K562 (cell line): ENCODE results near the gene HIVEP3. TPM values are rescaled to one million over a fixed set of nuclear protein-coding genes. Genes with fewer than 3 reads are reported as not detected.

Experiments used
- ATAC-seq: fragments of 200-7000 bp; cut with Tn5 transposase; 3 replicates; pipeline ENCODE4 v1.9.1; 2020; ENCODE audit warnings: moderate library complexity
- BruUV-seq: library from RNA; stranded (reverse); fragments of 400-500 nt; replicated peaks from 2 replicates; lab custom pipeline; 2021; lab: Mats Ljungman, UMichigan
- CTCF ChIA-PET: fragments of 300-600 bp; formaldehyde crosslinking; extraction: SDS; loops from one replicate; lab custom pipeline; 2021; ENCODE audit warnings: low intra/inter-chr PET ratio; lab: Yijun Ruan, JAX
- POLR2A ChIA-PET: fragments of 300-600, 350-650 bp; sonication (Branson Sonifier 250); formaldehyde crosslinking; extraction: SDS; loops from one replicate; lab custom pipeline; 2021; ENCODE audit warnings: antibody characterized with exemption, inconsistent platforms; lab: Yijun Ruan, JAX
- DNase-seq, 4 experiments: peaks; one replicate each; pipeline versions ENCODE4 v3.0.0 to v3.0.0-alpha.2; 2011 to 2018; ENCODE audit warnings: low spot score in 3 of 4, mixed read lengths in 3 of 4; ENCODE audit errors: extremely low read depth in 1 of 4
- FAIRE-seq: peaks from 2 replicates; lab custom pipeline; 2011; peaks lifted over from hg19 to GRCh38; lab: Jason Lieb, UNC
- H2AFZ ChIP-seq: 2 replicates; pipeline ENCODE4 v1.6.0; 2011; ENCODE audit warnings: low read depth, low read length, control low read depth, inconsistent platforms
- H3K27ac ChIP-seq: fragments of 200-600 bp; 3 replicates; pipeline ENCODE4 v1.8.0; 2011; ENCODE audit warnings: low read depth, mild to moderate bottlenecking, control low read depth, inconsistent platforms, low read length, moderate library complexity, mixed read lengths; ENCODE audit errors: extremely low read depth
- H3K27me3 ChIP-seq, 2 experiments: fragments of 300-600 bp in 1 of 2; 2 replicates in 1 of 2; 3 replicates in 1 of 2; pipeline versions ENCODE4 v1.6.0 to v1.8.0; 2011; ENCODE audit warnings: inconsistent platforms in 2 of 2, low read length in 2 of 2, mild to moderate bottlenecking in 1 of 2, mixed read lengths in 1 of 2, moderate library complexity in 1 of 2; ENCODE audit not compliant: control insufficient read depth in 2 of 2, insufficient read depth in 2 of 2
- H3K36me3 ChIP-seq: fragments of 300-600 bp; 3 replicates; pipeline ENCODE4 v1.8.0; 2011; ENCODE audit warnings: mild to moderate bottlenecking, low read length, inconsistent platforms; ENCODE audit not compliant: control insufficient read depth, insufficient read depth
- H3K4me1 ChIP-seq, 2 experiments: fragments of 200-600 bp in 1 of 2; replicated peaks in 1 of 2; 2 replicates in 1 of 2; 3 replicates in 1 of 2; pipeline versions ENCODE4 v1.5.1 to v1.8.0; 2011; ENCODE audit warnings: inconsistent platforms in 2 of 2, low read length in 2 of 2, mild to moderate bottlenecking in 1 of 2, mixed read lengths in 1 of 2, moderate library complexity in 1 of 2; ENCODE audit not compliant: control insufficient read depth in 2 of 2, insufficient read depth in 2 of 2
- H3K4me2 ChIP-seq: 2 replicates; pipeline ENCODE4 v1.6.1; 2011; ENCODE audit warnings: low read length, control low read depth, inconsistent platforms, mixed read lengths; ENCODE audit not compliant: insufficient read depth
- H3K4me3 ChIP-seq: fragments of 200-600 bp; sonication (generic), shearing (Covaris generic); 2 replicates; pipeline ENCODE4 v1.5.1; 2016; ENCODE audit warnings: control low read depth, inconsistent platforms
- H3K79me2 ChIP-seq: fragments of 200-600 bp; 3 replicates; pipeline ENCODE4 v1.8.0; 2011; ENCODE audit warnings: low read length, inconsistent platforms; ENCODE audit not compliant: control insufficient read depth, insufficient read depth
- H3K9ac ChIP-seq, 2 experiments: 2 replicates each; pipeline versions ENCODE4 v1.6.0 to v1.6.1; 2011; ENCODE audit warnings: low read depth in 2 of 2, low read length in 2 of 2, control low read depth in 1 of 2, inconsistent platforms in 1 of 2, mild to moderate bottlenecking in 1 of 2, mixed read lengths in 1 of 2; ENCODE audit not compliant: insufficient read depth in 1 of 2
- H3K9me1 ChIP-seq: one replicate; pipeline ENCODE4 v1.6.0; 2011; ENCODE audit warnings: inconsistent platforms, mild to moderate bottlenecking, low read length, moderate library complexity; ENCODE audit not compliant: control insufficient read depth, insufficient read depth
- H3K9me3 ChIP-seq: replicated peaks from 2 replicates; pipeline ENCODE4 v1.5.1; 2011; ENCODE audit warnings: low read depth, low read length, inconsistent platforms; ENCODE audit not compliant: control insufficient read depth, insufficient read depth
- H4K20me1 ChIP-seq: replicated peaks from 2 replicates; pipeline ENCODE4 v1.6.1; 2011; ENCODE audit warnings: low read length, inconsistent platforms, mixed read lengths; ENCODE audit not compliant: control insufficient read depth, insufficient read depth
- BCOR ChIP-seq: fragments of 450-650 bp; IDR thresholded peaks from 2 replicates; pipeline ENCODE4 v1.6.1; 2016
- CREB3L1 ChIP-seq: fragments of 450-650 bp; IDR thresholded peaks from 2 replicates; pipeline ENCODE4 v1.6.1; 2014; ENCODE audit warnings: low read depth, mild to moderate bottlenecking, moderate library complexity, borderline replicate concordance
- CTBP1 ChIP-seq: fragments of 450-650 bp; IDR thresholded peaks from 2 replicates; pipeline ENCODE4 v1.6.1; 2016; ENCODE audit warnings: borderline replicate concordance
- E2F3 ChIP-seq: fragments of 250-450 bp; sonication (Bioruptor Pico); IDR thresholded peaks from 2 replicates; pipeline ENCODE4 v1.4.0; 2020; ENCODE audit warnings: mild to moderate bottlenecking
- ESRRA ChIP-seq: fragments of 450-650 bp; IDR thresholded peaks from 2 replicates; pipeline ENCODE4 v1.6.1; 2014; ENCODE audit warnings: low read depth, mild to moderate bottlenecking, moderate library complexity, borderline replicate concordance
- FOXK2 ChIP-seq, 2 experiments: fragments of 450-650 bp; IDR thresholded peaks in 1 of 2; conservative IDR thresholded peaks in 1 of 2; 2 replicates each; pipeline ENCODE4 v1.6.1; 2016; ENCODE audit warnings: low read depth in 2 of 2, mild to moderate bottlenecking in 1 of 2
- HNRNPUL1 ChIP-seq: fragments of 200-400 bp; formaldehyde crosslinking; IDR thresholded peaks from 2 replicates; pipeline ENCODE4 v1.6.1; 2017; ENCODE audit warnings: low read length
- ILK ChIP-seq: fragments of 450-650 bp; IDR thresholded peaks from 2 replicates; pipeline ENCODE4 v1.6.1; 2016; ENCODE audit warnings: missing genetic modification characterization, low read depth, mild to moderate bottlenecking, missing compliant biosample characterization, moderate library complexity, borderline replicate concordance
- MEIS2 ChIP-seq: fragments of 450-650 bp; IDR thresholded peaks from 2 replicates; pipeline ENCODE4 v1.6.1; 2014; ENCODE audit warnings: mild to moderate bottlenecking; ENCODE audit not compliant: partially characterized antibody
- MYC ChIP-seq, 2 experiments: fragments of 250-450 bp in 1 of 2; sonication (Bioruptor Pico) in 1 of 2; IDR thresholded peaks; 2 replicates each; pipeline versions ENCODE4 v1.5.1 to v1.6.1; 2012 to 2021; ENCODE audit warnings: low read depth in 2 of 2, borderline replicate concordance in 1 of 2, improper control_type of control experiment in 1 of 2, low read length in 1 of 2, mild to moderate bottlenecking in 1 of 2, moderate library complexity in 1 of 2
- POLR3G ChIP-seq: IDR thresholded peaks from 2 replicates; pipeline ENCODE4 v1.6.1; 2011; ENCODE audit not compliant: insufficient read length, insufficient replicate concordance; ENCODE audit errors: extremely low read depth
- SETDB1 ChIP-seq: IDR thresholded peaks from one replicate; pipeline ENCODE4 v1.6.1; 2012; ENCODE audit warnings: low read length, control low read depth, inconsistent platforms
- WHSC1 ChIP-seq: IDR thresholded peaks from one replicate; pipeline ENCODE4 v1.6.1; 2012; ENCODE audit warnings: low read length, control low read depth, inconsistent platforms
- WGBS: fragments of 100-300 bp; shearing (Covaris generic); methylation state at CpG from one replicate; pipeline ENCODE4 v1.1.6; 2016; ENCODE audit warnings: low coverage, mixed read lengths; ENCODE audit not compliant: insufficient coverage; ENCODE audit errors: missing lambda C conversion rate; 5-methylcytosine and 5-hydroxymethylcytosine counted together
- in situ Hi-C: fragments of 300-500 bp; cut with MboI; formaldehyde crosslinking; loops from 4 replicates; pipeline ENCODE4 v1.15.0; 2018; ENCODE audit warnings: inconsistent platforms, mixed read lengths
- intact Hi-C: fragments of 100-400 bp; cut with micrococcal nuclease; formaldehyde crosslinking; loops from 2 replicates; pipeline ENCODE4 v1.14.2; 2022
- polyA plus RNA-seq, 8 experiments: library from polyadenylated mRNA; depleted of rRNA in 4 of 8; stranded (reverse) in 5 of 8; unstranded in 3 of 8; fragments of >200 nt; fragmentation: Nextera tagmentation in 2 of 8; fragmentation: Illumina TruSeq in 1 of 8; extraction: Ambion mirVana in 2 of 8; extraction: Trizol in 1 of 8; gene quantifications; 2 replicates each; pipeline versions ENCODE4 v1.2.1 to v1.2.3, GENCODE V29; 2011 to 2014; ENCODE audit warnings: inconsistent platforms in 1 of 8, missing spikeins in 1 of 8
- total RNA-seq, 7 experiments: library from RNA; depleted of rRNA in 6 of 7; stranded (reverse); fragments of >200 nt in 6 of 7; fragmentation: Illumina TruSeq in 2 of 7; extraction: Trizol in 2 of 7; gene quantifications; 2 replicates each; pipeline versions ENCODE4 v1.2.1 to v1.2.3, GENCODE V29; 2011 to 2021; ENCODE audit warnings: low replicate concordance in 1 of 7
- TF ChIP-seq, protein P1 (sequence below), 3 experiments: IDR thresholded peaks in 2 of 3; conservative IDR thresholded peaks in 1 of 3; 2 replicates each; pipeline ENCODE4 v1.5.1; 2011 to 2012; ENCODE audit warnings: low read length in 3 of 3, mild to moderate bottlenecking in 3 of 3, control low read depth in 2 of 3, improper control_type of control experiment in 1 of 3, inconsistent platforms in 1 of 3, low read depth in 1 of 3, mixed read lengths in 1 of 3, moderate library complexity in 1 of 3; ENCODE audit not compliant: insufficient read depth in 2 of 3
- TF ChIP-seq, protein P2 (sequence below): fragments of 250-450 bp; sonication (Bioruptor Pico); IDR thresholded peaks from 2 replicates; pipeline ENCODE4 v1.8.0; 2021; ENCODE audit warnings: borderline replicate concordance, mild to moderate bottlenecking, moderate library complexity; ENCODE audit not compliant: poor library complexity, severe bottlenecking

Gene HIVEP3
- total and polyA plus RNA-seq, 9 of the 15 experiments (the other 6 are each of a cell fraction or from before 2014, with no cell fraction given) = 0.09 to 0.58 (median 0.34) TPM; not detected in 1

DNA sequence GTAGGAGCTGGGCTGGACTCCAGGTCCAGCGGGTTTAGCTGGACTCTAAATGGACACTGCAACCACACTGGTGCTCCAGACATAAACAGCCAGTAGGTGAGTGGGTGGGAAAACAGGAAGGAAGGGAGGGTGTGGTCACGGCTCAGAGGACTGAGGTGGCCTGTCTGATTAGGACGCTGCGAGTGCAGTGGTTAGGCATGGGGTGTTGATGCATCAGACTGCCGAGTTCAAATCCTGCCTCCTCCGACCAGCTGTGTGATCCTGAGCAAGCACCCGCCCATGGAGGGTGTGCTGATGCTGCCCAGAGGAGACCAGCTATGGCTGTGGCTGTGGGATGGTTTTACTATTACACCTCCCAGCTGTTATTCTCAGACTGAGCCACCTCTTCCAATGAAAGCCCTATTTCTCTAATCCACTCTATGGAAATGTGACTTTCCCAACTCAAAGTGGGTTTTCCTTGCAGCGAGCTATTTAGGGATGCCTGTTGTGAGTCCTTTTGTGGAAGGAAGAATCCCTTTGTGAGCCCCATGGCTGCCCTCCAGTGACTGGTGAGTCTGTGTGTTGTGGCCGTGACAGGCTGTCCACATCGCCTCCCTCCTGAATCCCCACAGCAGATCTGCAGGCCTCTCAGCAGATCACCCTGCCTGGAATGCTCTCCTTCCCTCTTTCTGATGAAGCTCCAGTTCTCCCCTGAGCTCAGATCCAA lies 377.7 kb downstream of the HIVEP3 start (continued):
- peak; percentile 30; the same call in 1 of the 2 replicates for TF ChIP-seq ESRRA
- no peak for TF ChIP-seq POLR3G
- peak; percentile 53; the same call in 1 of the 2 replicates for TF ChIP-seq CTBP1
- peak; percentile 64 to 79 for TF ChIP-seq FOXK2 (conservative IDR thresholded peaks at IDR 0.05 in 1 of 2, IDR thresholded peaks at IDR 0.05 in 1 of 2; ENCODE audit: low read depth in 2 of 2)
- TF ChIP-seq WHSC1 = no peak
- TF ChIP-seq MYC (IDR thresholded peaks at IDR 0.05; ENCODE audit: low read depth, low read length) = 0 out of 2 replicates have a peak, but pooled peaks have one; percentile 31
- no peak for TF ChIP-seq MYC (CRISPR knock-in tag; IDR thresholded peaks at IDR 0.05; ENCODE audit: borderline replicate concordance, low read depth)

DNA sequence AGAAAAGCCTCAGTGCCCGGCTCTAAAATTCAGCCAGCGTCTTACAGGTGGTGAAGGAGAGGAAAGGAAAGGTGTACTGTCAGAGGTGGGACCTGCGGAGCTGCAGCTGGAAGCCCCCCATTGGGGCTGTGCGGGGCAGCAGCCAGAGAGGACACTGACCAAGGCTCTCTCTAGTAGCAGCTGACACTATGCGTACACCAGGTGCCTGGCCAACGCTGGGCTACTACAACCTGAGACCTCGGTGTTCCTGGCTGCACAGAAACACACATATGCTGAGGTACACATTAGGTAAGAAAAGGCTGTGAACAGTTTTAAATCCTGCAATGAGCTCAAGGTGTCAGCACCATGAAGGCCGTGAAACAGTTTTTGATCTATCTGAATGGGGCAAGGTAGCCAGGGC lies 378.7 kb downstream of the HIVEP3 start:
- FAIRE-seq = no peak
- TF ChIP-seq E2F3 (CRISPR knock-in tag) (no peak), HNRNPUL1 (no peak), SETDB1 (no peak), CREB3L1 (no peak), BCOR (no peak), ILK (no peak), MEIS2 (no peak)
- TF ChIP-seq, protein P1, sequence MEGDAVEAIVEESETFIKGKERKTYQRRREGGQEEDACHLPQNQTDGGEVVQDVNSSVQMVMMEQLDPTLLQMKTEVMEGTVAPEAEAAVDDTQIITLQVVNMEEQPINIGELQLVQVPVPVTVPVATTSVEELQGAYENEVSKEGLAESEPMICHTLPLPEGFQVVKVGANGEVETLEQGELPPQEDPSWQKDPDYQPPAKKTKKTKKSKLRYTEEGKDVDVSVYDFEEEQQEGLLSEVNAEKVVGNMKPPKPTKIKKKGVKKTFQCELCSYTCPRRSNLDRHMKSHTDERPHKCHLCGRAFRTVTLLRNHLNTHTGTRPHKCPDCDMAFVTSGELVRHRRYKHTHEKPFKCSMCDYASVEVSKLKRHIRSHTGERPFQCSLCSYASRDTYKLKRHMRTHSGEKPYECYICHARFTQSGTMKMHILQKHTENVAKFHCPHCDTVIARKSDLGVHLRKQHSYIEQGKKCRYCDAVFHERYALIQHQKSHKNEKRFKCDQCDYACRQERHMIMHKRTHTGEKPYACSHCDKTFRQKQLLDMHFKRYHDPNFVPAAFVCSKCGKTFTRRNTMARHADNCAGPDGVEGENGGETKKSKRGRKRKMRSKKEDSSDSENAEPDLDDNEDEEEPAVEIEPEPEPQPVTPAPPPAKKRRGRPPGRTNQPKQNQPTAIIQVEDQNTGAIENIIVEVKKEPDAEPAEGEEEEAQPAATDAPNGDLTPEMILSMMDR (IDR thresholded peaks at IDR 0.05 in 2 of 3, conservative IDR thresholded peaks at IDR 0.05 in 1 of 3; ENCODE audit: insufficient read depth in 2 of 3, low read depth in 1 of 3, low read length in 3 of 3) = no peak
- TF ChIP-seq, protein P2, sequence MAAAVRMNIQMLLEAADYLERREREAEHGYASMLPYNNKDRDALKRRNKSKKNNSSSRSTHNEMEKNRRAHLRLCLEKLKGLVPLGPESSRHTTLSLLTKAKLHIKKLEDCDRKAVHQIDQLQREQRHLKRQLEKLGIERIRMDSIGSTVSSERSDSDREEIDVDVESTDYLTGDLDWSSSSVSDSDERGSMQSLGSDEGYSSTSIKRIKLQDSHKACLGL (CRISPR knock-in tag) = no peak

More for the DNA sequence above, 378.7 kb downstream of the HIVEP3 start:
- POLR2A ChIA-PET = interaction anchor here (0.6 to 0.8 kb wide), 2 partner anchors 76 to 722 kb away, joined by 3 read pairs; no protein-coding TSS in a partner anchor
- no peaks in the 10 kb centered on the region for H3K9me1 ChIP-seq
- ATAC-seq (0 out of 3 replicates have a peak, but pooled peaks have one; percentile 15), DNase-seq (no peak)
- intact Hi-C loops (no loop called here), in situ Hi-C loops (no loop called here)
- no peak overlapping the region for H3K4me2 ChIP-seq
- BruUV-seq = no TSS peak
- no peaks in the 10 kb centered on the region for H4K20me1 ChIP-seq
- 0 out of 2 replicates have a peak overlapping the region, but pooled peaks have one; percentile 63 for H2AFZ ChIP-seq
- CTCF ChIA-PET = no interaction called here
- peaks cover 16 to 55% of the 10 kb centered on the region in 2 experiments for H3K27me3 ChIP-seq
- H3K9ac ChIP-seq = no peak overlapping the region
- no peaks in the 10 kb centered on the region; the same call in 1 of the 2 replicates for H3K9me3 ChIP-seq
- H3K4me1 ChIP-seq = peaks cover 3 to 10% of the 10 kb centered on the region in 2 experiments; a peak in 3 of 5 replicates
- H3K79me2 ChIP-seq = no peaks in the 10 kb centered on the region
- no peaks in the 10 kb centered on the region for H3K36me3 ChIP-seq
- no peak overlapping the region for H3K4me3 ChIP-seq
- 8% methylated on average over 7 of the region's 8 CpGs for WGBS
- no peak overlapping the region for H3K27ac ChIP-seq
